Testis (tissue), 3 donors: ENCODE results near the gene GOLGA8J. TPM values are rescaled to one million over a fixed set of nuclear protein-coding genes. Genes with fewer than 3 reads are reported as not detected.

Source experiments
- polyA plus RNA-seq: library from polyadenylated mRNA; stranded (reverse); fragments of 350-450 nt; fragmentation: Illumina TruSeq; extraction: RNeasy Lipid Tissue Mini Kit (QIAGEN cat#74804); gene quantifications from one replicate; pipeline ENCODE4 v1.2.3, GENCODE V29; 2014; ENCODE audit warnings: low read depth, low replicate concordance; ENCODE audit not compliant: insufficient read depth
- small RNA-seq, 2 donors: library from RNA; depleted of rRNA; stranded (forward); fragments of <200 nt; gene quantifications; one replicate each; pipeline ENCODE3, GENCODE V24; 2016
- total RNA-seq, 2 donors: library from RNA; depleted of rRNA; stranded (reverse); fragments of >200 nt; gene quantifications; one replicate each; pipeline ENCODE4 v1.2.3, GENCODE V29; 2016

GOLGA8J gene
- total and polyA plus RNA-seq, 3 donors from 2014 or later: 5.1 to 11.5 (median 6.3) TPM

Small RNA genes within 50 kb of the gene (small RNA-seq; reads per million reads assigned to genes)
- gene RF00096 (0 reads per million in 2 donors), gene RN7SL673P (0 reads per million in 2 donors)

Other genes starting within 250 kb of the GOLGA8J start
- gene GOLGA8T, start 52.1 kb downstream of the GOLGA8J start, total RNA-seq: 1 to 10 TPM; 4.1 to 9.0 TPM
- gene GOLGA8T, start 52.1 kb downstream of the GOLGA8J start, polyA plus RNA-seq: 10.6 TPM